Activated CD4-positive, alpha-beta T cell treated with anti-CD3 and anti-CD28 coated beads, Interleukin-2, amount 50 U/mL, for 16 hours (primary cell): Measurements from ENCODE around the gene HS2ST1.

Experiments used
- DNase-seq: peaks from one replicate; pipeline ENCODE4 v3.0.0-alpha.2; 2020

The HS2ST1 gene

DNA sequence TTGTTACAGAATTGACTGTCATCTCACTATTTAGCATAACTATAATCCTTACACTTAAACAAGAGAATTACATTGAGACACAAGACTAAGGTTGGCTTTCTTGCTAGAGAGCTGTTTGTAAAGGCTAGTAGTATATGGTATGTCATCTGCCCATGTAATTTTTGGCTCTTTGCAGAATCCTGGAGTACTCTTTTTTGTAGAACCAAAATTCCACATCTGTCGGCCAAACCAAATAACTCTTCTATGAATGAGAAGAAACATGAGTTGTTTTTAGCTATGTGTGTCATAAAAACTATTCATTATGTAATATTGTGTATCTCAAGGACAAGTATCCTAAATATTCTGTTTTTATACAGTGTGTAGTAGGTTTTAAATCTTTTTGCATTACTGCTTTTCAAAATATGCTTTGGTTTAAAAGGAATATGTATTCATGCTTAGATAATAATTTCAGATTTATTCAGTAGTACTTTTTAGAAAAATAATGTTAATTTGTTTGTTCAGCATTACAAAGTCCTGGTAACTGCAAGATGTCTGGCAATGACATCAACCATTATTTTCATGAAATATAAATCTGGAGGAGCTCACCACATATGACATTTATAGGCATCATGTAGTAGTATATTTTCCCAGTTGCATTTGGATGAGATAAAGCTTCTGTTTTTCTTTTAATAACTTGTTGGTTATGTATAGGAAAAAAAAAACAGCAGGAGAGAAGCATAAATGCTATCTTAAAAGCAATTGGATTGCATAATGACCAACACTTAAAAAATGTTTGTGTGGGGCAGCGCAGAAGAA is 159.8 kb downstream of the HS2ST1 start:
- no peak for DNase-seq

DNA sequence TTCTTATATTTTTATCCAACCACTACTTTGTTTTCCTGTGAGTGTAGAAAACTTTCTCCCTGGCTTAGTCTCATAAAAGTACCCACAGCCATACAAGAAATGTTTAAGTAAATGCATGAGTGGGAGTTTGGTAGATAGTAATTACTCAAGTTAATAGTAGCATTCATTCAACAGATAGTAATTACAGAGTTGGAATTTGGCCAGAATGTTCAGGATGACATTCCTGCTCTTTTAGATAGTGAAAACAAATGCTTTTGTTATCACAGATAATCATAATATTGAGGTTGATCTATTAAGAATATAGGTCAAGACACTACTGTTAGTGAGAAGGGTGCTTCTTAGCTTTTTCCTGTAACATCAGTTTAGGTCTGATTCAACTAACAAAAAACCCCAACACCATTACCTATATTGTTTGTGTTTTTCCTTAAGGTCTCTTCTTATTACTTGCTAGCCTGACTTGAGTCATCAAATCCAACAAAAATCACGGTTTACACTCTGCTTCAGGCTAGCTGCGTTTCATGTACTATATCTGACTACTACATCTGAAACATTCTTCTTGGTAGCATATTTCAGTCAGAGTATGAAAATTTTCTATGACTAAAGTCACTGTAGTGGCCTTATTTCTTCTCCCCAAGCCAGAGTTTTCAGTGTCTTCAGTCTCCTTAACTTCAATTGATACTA is 163.7 kb downstream of the HS2ST1 start:
- DNase-seq: peak; percentile 60

GRCh38 chr1:87084244-87084836 is 169.9 kb downstream of the HS2ST1 start:
- peak; percentile 28 for DNase-seq

- no peak for DNase-seq
These were observed 171.7 kb downstream of the HS2ST1 start for GRCh38 chr1:87086120-87086519.

DNA sequence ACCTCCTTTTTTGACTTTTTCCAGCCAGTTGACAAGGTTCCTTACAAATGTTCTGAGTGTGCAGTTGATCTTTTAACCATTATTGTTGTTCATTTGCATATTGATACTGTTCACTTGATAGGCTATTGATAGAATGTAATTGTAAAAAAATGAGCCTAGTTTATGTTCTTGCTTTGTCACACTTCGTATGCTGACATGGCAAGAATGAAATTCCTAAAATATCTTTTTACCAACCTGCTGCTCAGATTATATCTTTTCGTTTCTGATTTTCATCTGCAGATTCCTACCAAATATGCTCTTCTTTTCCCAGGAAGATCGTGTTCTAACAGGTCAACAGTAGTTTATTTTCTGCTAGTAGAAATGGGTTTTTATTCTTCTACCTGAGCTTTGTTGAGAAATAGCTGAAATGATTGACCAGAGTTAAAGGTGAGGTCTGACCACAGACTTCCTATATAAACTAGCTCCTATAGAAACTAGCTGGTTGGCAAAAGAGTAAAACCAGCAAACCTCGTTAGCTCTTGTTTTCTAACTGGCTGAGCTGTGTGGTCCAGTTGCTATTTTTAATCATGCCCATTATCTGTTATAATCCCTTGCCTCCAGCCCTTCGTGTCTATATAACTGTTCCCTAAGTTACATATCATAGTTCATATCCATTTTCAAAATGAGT is 174.8 kb downstream of the HS2ST1 start:
- DNase-seq: no peak

- DNase-seq: no peak
These were observed 175.4 kb downstream of the HS2ST1 start for GRCh38 chr1:87089823-87090222.

GRCh38 chr1:87091425-87091824 is 177.0 kb downstream of the HS2ST1 start:
- no peak for DNase-seq

GRCh38 chr1:87092846-87093245 is 178.4 kb downstream of the HS2ST1 start:
- DNase-seq: no peak

GRCh38 chr1:87093286-87093685 is 178.9 kb downstream of the HS2ST1 start:
- no peak for DNase-seq

GRCh38 chr1:87094238-87094637 is 179.8 kb downstream of the HS2ST1 start:
- DNase-seq: no peak

DNA sequence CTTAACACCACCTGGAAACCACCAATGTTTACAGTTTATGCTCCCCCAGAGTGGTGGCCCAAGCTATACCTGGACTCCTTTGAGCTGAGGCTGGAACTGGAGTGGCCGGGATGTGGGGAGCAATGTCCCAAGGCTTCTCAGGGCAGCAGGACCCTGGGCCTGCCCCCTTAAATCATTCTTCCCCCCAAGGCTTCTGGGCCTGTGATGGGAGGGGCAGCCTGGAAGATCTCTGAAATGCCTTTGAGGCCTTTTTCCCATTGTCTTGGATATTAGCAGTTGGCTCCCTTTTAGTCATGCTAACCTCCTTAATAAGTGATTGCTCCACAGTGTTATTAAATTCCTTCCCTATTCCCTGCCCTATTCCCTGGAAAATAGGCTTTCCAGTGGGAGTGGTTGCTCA is 185.8 kb downstream of the HS2ST1 start:
- no peak for DNase-seq

GRCh38 chr1:87103074-87103473 is 188.6 kb downstream of the HS2ST1 start:
- no peak for DNase-seq

- no peak for DNase-seq
These were observed 189.7 kb downstream of the HS2ST1 start for GRCh38 chr1:87104140-87104539.

- no peak for DNase-seq
These were observed 190.5 kb downstream of the HS2ST1 start for GRCh38 chr1:87104945-87105344.

DNA sequence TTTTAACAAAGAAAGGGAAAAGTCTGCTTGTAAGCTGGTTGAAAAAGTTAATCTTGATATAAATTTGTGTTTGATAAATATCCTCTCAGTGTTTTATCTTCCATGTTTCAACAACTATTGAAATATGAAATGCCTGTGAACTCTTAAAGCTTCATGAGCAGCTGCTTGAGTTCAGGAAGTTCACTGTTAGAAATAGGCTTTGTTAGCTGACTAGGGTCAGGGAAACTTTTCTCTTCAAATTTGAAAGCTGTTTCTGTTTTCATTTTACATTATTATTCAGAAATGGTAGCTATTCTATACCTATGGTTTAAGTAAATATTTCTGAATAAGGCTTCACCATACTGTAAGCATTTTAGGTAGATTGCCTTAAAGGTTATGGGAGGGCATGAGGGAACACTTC is 191.7 kb downstream of the HS2ST1 start:
- DNase-seq: no peak

GRCh38 chr1:87106867-87107266 is 192.4 kb downstream of the HS2ST1 start:
- DNase-seq: no peak

DNA sequence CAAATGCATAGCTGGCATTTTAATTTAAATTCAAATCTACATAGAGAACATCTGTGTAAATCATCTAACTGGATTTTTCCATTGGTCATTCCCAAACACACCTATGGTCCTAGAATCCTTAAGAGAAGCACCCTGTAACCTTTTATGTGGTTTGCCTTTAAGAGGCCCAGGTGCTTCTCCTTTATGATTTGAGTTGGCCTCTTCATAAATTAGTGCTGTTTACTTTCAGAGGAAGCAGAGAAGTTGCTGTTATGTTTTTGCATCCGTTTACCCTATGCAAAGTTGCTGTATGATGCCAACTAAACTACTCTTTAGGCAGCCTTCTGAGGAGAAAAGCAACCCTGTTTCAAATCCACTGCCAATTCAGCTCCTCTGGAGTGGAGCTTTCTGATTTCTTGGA is 193.8 kb downstream of the HS2ST1 start:
- DNase-seq: no peak

GRCh38 chr1:87108814-87109411 is 194.5 kb downstream of the HS2ST1 start:
- DNase-seq: no peak

GRCh38 chr1:87111659-87112371 is 197.4 kb downstream of the HS2ST1 start:
- no peak for DNase-seq

- no peak for DNase-seq
These were observed 198.9 kb downstream of the HS2ST1 start for GRCh38 chr1:87113313-87113712.

DNA sequence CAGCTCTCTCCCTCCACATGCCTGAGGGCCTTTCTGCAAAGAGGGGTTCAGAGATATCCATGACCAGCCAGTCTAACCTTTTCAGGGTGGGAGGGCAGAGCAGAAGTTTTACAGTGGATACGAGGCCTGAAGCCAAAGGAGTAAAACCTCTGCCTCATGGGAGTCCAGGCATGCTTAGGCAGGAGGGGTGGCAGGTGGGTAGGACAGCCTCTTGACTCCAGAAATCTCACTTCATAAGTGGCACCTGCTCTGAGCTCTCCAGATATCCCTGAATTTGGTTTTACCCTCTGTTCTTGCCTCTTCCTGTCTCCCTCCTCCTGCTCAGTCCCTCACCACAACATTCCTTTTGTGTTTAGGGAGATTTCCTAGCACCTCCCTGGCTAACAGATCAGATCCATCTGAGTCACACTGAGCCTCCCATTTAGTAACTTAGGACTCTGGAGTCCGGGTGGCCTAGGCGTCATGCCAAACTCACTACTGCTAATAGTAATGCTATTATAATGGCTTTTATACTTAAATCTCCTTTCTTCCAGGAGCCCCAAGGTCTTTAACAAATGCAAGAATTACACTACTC is 201.0 kb downstream of the HS2ST1 start:
- no peak for DNase-seq

DNA sequence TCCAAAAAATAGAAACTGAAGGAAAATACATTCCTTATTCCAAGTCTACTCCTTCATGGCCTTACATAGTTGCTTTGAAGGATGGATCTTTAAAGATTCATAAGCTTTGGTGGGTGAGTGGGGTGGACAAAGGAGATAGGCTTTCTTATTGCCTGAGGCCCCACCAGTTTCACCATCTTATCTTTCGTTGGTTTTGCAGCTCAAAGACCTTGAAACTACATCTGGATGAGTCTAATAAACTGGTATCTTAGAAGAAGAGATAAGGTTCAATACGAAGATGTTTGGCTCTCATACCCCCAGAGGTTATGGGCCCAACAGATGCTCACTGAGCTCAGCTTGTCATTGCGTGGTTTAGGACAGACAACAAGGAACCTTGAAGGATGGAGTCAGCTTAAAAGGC is 201.5 kb downstream of the HS2ST1 start:
- DNase-seq: no peak
